OCI-LY1 (cell line): ENCODE data around the gene FEM1A.
"Not testable (repeated sequence)": the region's sequence is repeated elsewhere in the genome, so short reads cannot be mapped to it uniquely, and the experiment has no call there.

Experiments
- EZH2 ChIP-seq: fragments of 200-600 bp; sonication (generic), shearing (Covaris generic); IDR thresholded peaks from 2 replicates; pipeline ENCODE4 v1.8.0; 2017; ENCODE audit warnings: borderline replicate concordance, mixed run types, mild to moderate bottlenecking, antibody characterized with exemption, low read length, moderate library complexity, mixed read lengths
- TF ChIP-seq, protein P1 (sequence below): fragments of 200-600 bp; sonication (generic), shearing (Covaris generic); IDR thresholded peaks from 2 replicates; pipeline ENCODE4 v1.5.1; 2017; ENCODE audit warnings: mild to moderate bottlenecking, antibody characterized with exemption, low read length, moderate library complexity, mixed read lengths

DNA sequence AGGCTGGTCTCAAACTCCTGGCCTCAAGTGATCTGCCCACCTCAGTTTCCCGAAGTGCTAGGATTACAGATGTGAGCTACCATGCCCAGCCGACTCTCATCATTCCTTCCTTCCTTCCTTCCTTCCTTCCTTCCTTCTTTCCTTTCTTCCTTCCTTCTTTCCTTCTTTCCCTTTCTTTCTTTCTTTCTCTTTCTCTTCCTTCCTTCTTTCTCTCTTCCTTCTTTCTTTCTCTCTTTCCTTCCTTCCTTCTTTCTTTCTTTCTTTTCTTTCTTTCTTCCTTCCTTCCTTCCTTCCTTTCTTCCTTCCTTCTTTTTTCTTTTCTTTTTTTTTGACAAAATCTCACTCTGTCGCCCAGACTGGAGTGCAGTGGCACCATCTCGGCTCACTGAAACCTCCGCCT lies 13.4 kb upstream of the FEM1A start:
- TF ChIP-seq, protein P1, sequence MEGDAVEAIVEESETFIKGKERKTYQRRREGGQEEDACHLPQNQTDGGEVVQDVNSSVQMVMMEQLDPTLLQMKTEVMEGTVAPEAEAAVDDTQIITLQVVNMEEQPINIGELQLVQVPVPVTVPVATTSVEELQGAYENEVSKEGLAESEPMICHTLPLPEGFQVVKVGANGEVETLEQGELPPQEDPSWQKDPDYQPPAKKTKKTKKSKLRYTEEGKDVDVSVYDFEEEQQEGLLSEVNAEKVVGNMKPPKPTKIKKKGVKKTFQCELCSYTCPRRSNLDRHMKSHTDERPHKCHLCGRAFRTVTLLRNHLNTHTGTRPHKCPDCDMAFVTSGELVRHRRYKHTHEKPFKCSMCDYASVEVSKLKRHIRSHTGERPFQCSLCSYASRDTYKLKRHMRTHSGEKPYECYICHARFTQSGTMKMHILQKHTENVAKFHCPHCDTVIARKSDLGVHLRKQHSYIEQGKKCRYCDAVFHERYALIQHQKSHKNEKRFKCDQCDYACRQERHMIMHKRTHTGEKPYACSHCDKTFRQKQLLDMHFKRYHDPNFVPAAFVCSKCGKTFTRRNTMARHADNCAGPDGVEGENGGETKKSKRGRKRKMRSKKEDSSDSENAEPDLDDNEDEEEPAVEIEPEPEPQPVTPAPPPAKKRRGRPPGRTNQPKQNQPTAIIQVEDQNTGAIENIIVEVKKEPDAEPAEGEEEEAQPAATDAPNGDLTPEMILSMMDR = not testable (repeated sequence)
- TF ChIP-seq EZH2 = not testable (repeated sequence)
